Kidney (tissue), 14 donors: ENCODE data around the gene LENG9. TPM values are rescaled to one million over a fixed set of nuclear protein-coding genes. Genes with fewer than 3 reads are reported as not detected.

Source experiments
- DNase-seq, 5 donors: peaks; one replicate each; pipeline ENCODE4 v3.0.0-alpha.2; 2013 to 2020
- FAIRE-seq: peaks from 2 replicates; lab custom pipeline; 2012; peaks lifted over from hg19 to GRCh38; lab: Jason Lieb, UNC
- H3K27ac ChIP-seq, 2 donors: one replicate each; pipeline ENCODE4 v1.7.0; 2013; ENCODE audit warnings: low read depth in 2 of 2, low read length in 2 of 2, inconsistent platforms in 1 of 2
- H3K27me3 ChIP-seq: one replicate; pipeline ENCODE4 v1.7.1; 2013; ENCODE audit warnings: low read length, inconsistent platforms; ENCODE audit not compliant: control insufficient read depth, insufficient read depth
- H3K36me3 ChIP-seq, 3 donors: one replicate each; pipeline versions ENCODE4 v1.7.0 to v1.7.1; 2013; ENCODE audit warnings: low read length in 3 of 3, control low read depth in 1 of 3, inconsistent platforms in 1 of 3; ENCODE audit not compliant: insufficient read depth in 3 of 3, control insufficient read depth in 2 of 3
- H3K4me1 ChIP-seq, 3 donors: one replicate each; pipeline versions ENCODE4 v1.7.0 to v1.7.1; 2013; ENCODE audit warnings: low read length in 3 of 3, inconsistent platforms in 1 of 3, low read depth in 1 of 3; ENCODE audit not compliant: control insufficient read depth in 2 of 3, insufficient read depth in 2 of 3
- H3K4me3 ChIP-seq, 3 donors: one replicate each; pipeline versions ENCODE4 v1.7.0 to v1.8.1; 2013; ENCODE audit warnings: low read length in 3 of 3, control low read depth in 1 of 3, inconsistent platforms in 1 of 3
- H3K9ac ChIP-seq, 3 donors: one replicate each; pipeline versions ENCODE4 v1.7.0 to v1.7.1; 2013; ENCODE audit warnings: low read length in 3 of 3, control low read depth in 1 of 3, inconsistent platforms in 1 of 3
- H3K9me3 ChIP-seq, 3 donors: one replicate each; pipeline versions ENCODE4 v1.7.0 to v1.7.1; 2013; ENCODE audit warnings: low read length in 3 of 3, control low read depth in 1 of 3, inconsistent platforms in 1 of 3; ENCODE audit not compliant: control insufficient read depth in 2 of 3, insufficient read depth in 1 of 3
- CTCF ChIP-seq: IDR thresholded peaks from 3 replicates; pipeline ENCODE4 v1.5.1; 2012; ENCODE audit warnings: mild to moderate bottlenecking, moderate library complexity, borderline replicate concordance; ENCODE audit not compliant: insufficient read depth; ENCODE audit errors: extremely low read depth
- intact Hi-C: fragments of 100-400 bp; cut with DNase I; formaldehyde crosslinking; loops from one replicate; pipeline ENCODE4 v1.11.1; 2022
- polyA plus RNA-seq: library from polyadenylated mRNA; stranded (reverse); fragments of 350-450 nt; fragmentation: Illumina TruSeq; extraction: RNeasy Lipid Tissue Mini Kit (QIAGEN cat#74804); gene quantifications from one replicate; pipeline ENCODE4 v1.2.3, GENCODE V29; 2014; ENCODE audit warnings: low read depth, low replicate concordance; ENCODE audit not compliant: insufficient read depth
- total RNA-seq: library from RNA; stranded (reverse); fragmentation: NEBNext Ultra II Directional; extraction: Animal tissue kit (Norgen Biotek cat#: 25700); gene quantifications from one replicate; pipeline ENCODE4 v1.2.1, GENCODE V29; 2021
- donor health status: control.
- donor health status: control.
- donor health status: control.
- donor health status: control.
- donor health status: control.
- donor health status: DM: yes; HTN: yes; CAD: no.
- donor health status: Normal renal cell carcinoma (clear cell type).

The LENG9 gene
- total and polyA plus RNA-seq, 2 donors from 2014 or later = 2.0 to 6.8 TPM

- Histone ChIP-seq H3K27ac (no peak overlapping the region), H3K36me3 (peaks cover 5 to 49% (median 34%) of the 10 kb centered on the region in 3 donors), H3K27me3 (no peaks in the 10 kb centered on the region), H3K4me1 (peaks cover 0 to 20% (median 18%) of the 10 kb centered on the region in 3 donors), H3K9me3 (no peaks in the 10 kb centered on the region), H3K9ac (no peak overlapping the region), H3K4me3 (no peak overlapping the region)
- no peak for FAIRE-seq
- TF ChIP-seq CTCF = no peak
- DNase-seq = peak in 1 of 5 donors; percentile 74
- intact Hi-C loops = no loop called here
These were observed 11.6 kb downstream of the LENG9 start for GRCh38 chr19:54451997-54452396.

- Histone ChIP-seq H3K9me3 (no peaks in the 10 kb centered on the region), H3K27ac (no peak overlapping the region), H3K9ac (peak overlapping the region in 2 of 3 donors; percentile 23 to 97), H3K4me1 (peaks cover 0 to 22% (median 20%) of the 10 kb centered on the region in 3 donors), H3K27me3 (no peaks in the 10 kb centered on the region), H3K4me3 (no peak overlapping the region), H3K36me3 (peaks cover 5 to 49% (median 34%) of the 10 kb centered on the region in 3 donors)
- no peak for FAIRE-seq
- no peak for TF ChIP-seq CTCF
- intact Hi-C loops = no loop called here
- peak in 2 of 5 donors; percentile 31 to 70 for DNase-seq
These were observed 12.2 kb downstream of the LENG9 start for GRCh38 chr19:54451331-54451871.

- peak overlapping the region; percentile 86 to 97 (median 91) for H3K9ac ChIP-seq
- H3K9me3 ChIP-seq = no peaks in the 10 kb centered on the region
- H3K27ac ChIP-seq = peak overlapping the region; percentile 99
- H3K4me1 ChIP-seq = peaks cover 0 to 22% (median 20%) of the 10 kb centered on the region in 3 donors
- no peaks in the 10 kb centered on the region for H3K27me3 ChIP-seq
- FAIRE-seq (no peak), DNase-seq (no peak)
- peaks cover 5 to 35% (median 29%) of the 10 kb centered on the region in 3 donors for H3K36me3 ChIP-seq
- TF ChIP-seq CTCF = no peak
- intact Hi-C loops = no loop called here
- H3K4me3 ChIP-seq = peak overlapping the region; percentile 95 to 97 (median 96)
These were observed 13.9 kb downstream of the LENG9 start for GRCh38 chr19:54449701-54450069.
